Activated T-helper 17 cell treated with anti-CD3 and anti-CD28 coated beads, Interleukin-2, amount 50 U/mL, for 72 hours (primary cell): ENCODE measurements around the gene MUC4. TPM values are rescaled to one million over a fixed set of nuclear protein-coding genes. Genes with fewer than 3 reads are reported as not detected.
"Not testable (repeated sequence)": the region's sequence is repeated elsewhere in the genome, so short reads cannot be mapped to it uniquely, and the experiment has no call there.

Source experiments
- ATAC-seq: fragments of 150-1000 bp; cut with Tn5 transposase; replicated peaks from 2 replicates; pipeline ENCODE4 v1.10.0; 2021; ENCODE audit warnings: mild to moderate bottlenecking, moderate library complexity
- H3K27ac Mint-ChIP-seq: one replicate; pipeline ENCODE4 v1.8.0; 2022; ENCODE audit warnings: mixed read lengths
- H3K27me3 Mint-ChIP-seq: one replicate; pipeline ENCODE4 v1.8.0; 2022; ENCODE audit warnings: mixed read lengths
- H3K36me3 Mint-ChIP-seq: one replicate; pipeline ENCODE4 v1.8.0; 2022; ENCODE audit warnings: low read depth, mild to moderate bottlenecking, mixed read lengths
- H3K4me1 Mint-ChIP-seq: one replicate; pipeline ENCODE4 v1.8.0; 2022; ENCODE audit warnings: mixed read lengths
- H3K4me3 Mint-ChIP-seq: one replicate; pipeline ENCODE4 v1.8.0; 2022; ENCODE audit warnings: mild to moderate bottlenecking, mixed read lengths
- H3K9me3 Mint-ChIP-seq: one replicate; pipeline ENCODE4 v1.8.0; 2022; ENCODE audit warnings: mixed read lengths
- total RNA-seq, 2 donors: library from RNA; stranded (reverse); gene quantifications; one replicate each; pipeline ENCODE4 v1.2.3, GENCODE V29; 2022

The MUC4 gene
- total RNA-seq, 2 donors from 2014 or later: 2.4 to 3.1 TPM

GRCh38 chr3:195722996-195723345 is 88.8 kb downstream of the MUC4 start:
- H3K4me1 Mint-ChIP-seq, H3K27ac Mint-ChIP-seq, ATAC-seq, H3K9me3 Mint-ChIP-seq, H3K36me3 Mint-ChIP-seq, H3K27me3 Mint-ChIP-seq, H3K4me3 Mint-ChIP-seq: not testable (repeated sequence)

- H3K27ac Mint-ChIP-seq, H3K4me1 Mint-ChIP-seq, H3K9me3 Mint-ChIP-seq, ATAC-seq, H3K36me3 Mint-ChIP-seq, H3K4me3 Mint-ChIP-seq, H3K27me3 Mint-ChIP-seq: not testable (repeated sequence)
Observed at GRCh38 chr3:195722139-195722995, 89.4 kb downstream of the MUC4 start.

- ATAC-seq: peak; percentile 34
- H3K4me1 Mint-ChIP-seq, H3K27me3 Mint-ChIP-seq, H3K9me3 Mint-ChIP-seq, H3K27ac Mint-ChIP-seq, H3K4me3 Mint-ChIP-seq, H3K36me3 Mint-ChIP-seq: not testable (repeated sequence)
Observed at GRCh38 chr3:195720831-195721506, 90.8 kb downstream of the MUC4 start, which contains the start of gene MUC20. MUC20 (plus strand) TSS chr3:195720978; CDS start chr3:195721008, 30 bp downstream.

- not testable (repeated sequence) for H3K27ac Mint-ChIP-seq, H3K4me1 Mint-ChIP-seq, H3K9me3 Mint-ChIP-seq, H3K4me3 Mint-ChIP-seq, H3K27me3 Mint-ChIP-seq, ATAC-seq
- peaks cover 15% of the 10 kb centered on the region for H3K36me3 Mint-ChIP-seq
Observed at GRCh38 chr3:195719514-195720254, 92.0 kb downstream of the MUC4 start.

- Mint-ChIP-seq H3K4me3 (no peak overlapping the region), H3K9me3 (peaks cover 5% of the 10 kb centered on the region), H3K36me3 (peaks cover 21% of the 10 kb centered on the region), H3K4me1 (peaks cover 7% of the 10 kb centered on the region), H3K27ac (no peak overlapping the region), H3K27me3 (no peaks in the 10 kb centered on the region)
- no peak for ATAC-seq
Observed at GRCh38 chr3:195718477-195718984, 93.2 kb downstream of the MUC4 start.

- H3K27me3 Mint-ChIP-seq: no peaks in the 10 kb centered on the region
- H3K36me3 Mint-ChIP-seq: peaks cover 21% of the 10 kb centered on the region
- no peak overlapping the region for H3K4me3 Mint-ChIP-seq
- ATAC-seq: no peak
- H3K27ac Mint-ChIP-seq: peak overlapping the region; percentile 16
- peaks cover 7% of the 10 kb centered on the region for H3K4me1 Mint-ChIP-seq
- H3K9me3 Mint-ChIP-seq: peaks cover 5% of the 10 kb centered on the region
Observed at GRCh38 chr3:195717852-195718476, 93.8 kb downstream of the MUC4 start.

GRCh38 chr3:195717416-195717815 is 94.3 kb downstream of the MUC4 start:
- Mint-ChIP-seq H3K4me1 (peaks cover 7% of the 10 kb centered on the region), H3K36me3 (peaks cover 21% of the 10 kb centered on the region), H3K4me3 (no peak overlapping the region), H3K27ac (peak overlapping the region; percentile 16), H3K27me3 (no peaks in the 10 kb centered on the region), H3K9me3 (peaks cover 5% of the 10 kb centered on the region)
- ATAC-seq: no peak

- peaks cover 7% of the 10 kb centered on the region for H3K4me1 Mint-ChIP-seq
- peaks cover 5% of the 10 kb centered on the region for H3K9me3 Mint-ChIP-seq
- H3K36me3 Mint-ChIP-seq: peaks cover 28% of the 10 kb centered on the region
- H3K27ac Mint-ChIP-seq: peak overlapping the region; percentile 78
- ATAC-seq: peak; percentile 91
- H3K27me3 Mint-ChIP-seq: no peaks in the 10 kb centered on the region
- peak overlapping the region; percentile 10 for H3K4me3 Mint-ChIP-seq
Observed at GRCh38 chr3:195715583-195716266, 96.0 kb downstream of the MUC4 start.

- Mint-ChIP-seq H3K27ac (no peak overlapping the region), H3K27me3 (no peaks in the 10 kb centered on the region), H3K9me3 (peaks cover 5% of the 10 kb centered on the region), H3K36me3 (peaks cover 28% of the 10 kb centered on the region), H3K4me1 (peaks cover 7% of the 10 kb centered on the region), H3K4me3 (no peak overlapping the region)
- ATAC-seq: no peak
Observed at GRCh38 chr3:195715134-195715533, 96.6 kb downstream of the MUC4 start.

- Mint-ChIP-seq H3K27me3 (no peaks in the 10 kb centered on the region), H3K4me3 (no peak overlapping the region), H3K27ac (peak overlapping the region; percentile 38), H3K9me3 (peaks cover 5% of the 10 kb centered on the region), H3K36me3 (peaks cover 31% of the 10 kb centered on the region), H3K4me1 (peaks cover 7% of the 10 kb centered on the region)
- ATAC-seq: no peak
Observed at GRCh38 chr3:195714380-195715011, 97.2 kb downstream of the MUC4 start.

- not testable (repeated sequence) for H3K27ac Mint-ChIP-seq, ATAC-seq, H3K4me3 Mint-ChIP-seq, H3K27me3 Mint-ChIP-seq, H3K9me3 Mint-ChIP-seq
- Mint-ChIP-seq H3K4me1 (peaks cover 11% of the 10 kb centered on the region), H3K36me3 (peaks cover 45% of the 10 kb centered on the region)
Observed at GRCh38 chr3:195713150-195713549, 98.6 kb downstream of the MUC4 start.

GRCh38 chr3:195712535-195712910 is 99.2 kb downstream of the MUC4 start:
- H3K27me3 Mint-ChIP-seq, ATAC-seq, H3K27ac Mint-ChIP-seq, H3K9me3 Mint-ChIP-seq, H3K4me3 Mint-ChIP-seq: not testable (repeated sequence)
- peaks cover 11% of the 10 kb centered on the region for H3K4me1 Mint-ChIP-seq
- peaks cover 47% of the 10 kb centered on the region for H3K36me3 Mint-ChIP-seq

- no peaks in the 10 kb centered on the region for H3K27me3 Mint-ChIP-seq
- H3K9me3 Mint-ChIP-seq: peaks cover 5% of the 10 kb centered on the region
- H3K4me1 Mint-ChIP-seq: peaks cover 11% of the 10 kb centered on the region
- ATAC-seq: peak; percentile 26
- no peak overlapping the region for H3K4me3 Mint-ChIP-seq
- no peak overlapping the region for H3K27ac Mint-ChIP-seq
- H3K36me3 Mint-ChIP-seq: peaks cover 47% of the 10 kb centered on the region
Observed at GRCh38 chr3:195711813-195712534, 99.8 kb downstream of the MUC4 start.
